GM18511 (cell line): Measurements from ENCODE around the gene NUDT16.

Experiments used
- ATAC-seq: cut with Tn5 transposase; IDR thresholded peaks from one replicate; pipeline ENCODE4 v1.9.1; 2021; ENCODE audit warnings: mild to moderate bottlenecking, moderate library complexity; ENCODE audit not compliant: unreplicated experiment

NUDT16 gene

GRCh38 chr3:131435000-131435399, 53.4 kb downstream of the NUDT16 start:
- ATAC-seq = no peak
